H1 (cell line): ENCODE measurements around the gene PRKAR1B. TPM values are rescaled to one million over a fixed set of nuclear protein-coding genes. Genes with fewer than 3 reads are reported as not detected.

Experiments used
- CTCF ChIA-PET: fragments of 300-600 bp; sonication (Branson Sonifier 250); formaldehyde crosslinking; loops from one replicate; lab custom pipeline; 2021; ENCODE audit not compliant: partially characterized antibody; lab: Charles Lee
- POLR2A ChIA-PET: fragments of 300-600 bp; sonication (Branson Sonifier 250); formaldehyde crosslinking; loops from one replicate; lab custom pipeline; 2021; ENCODE audit warnings: inconsistent platforms; ENCODE audit not compliant: partially characterized antibody; lab: Charles Lee
- DNase-seq, 2 experiments: peaks; one replicate each; pipeline versions ENCODE4 v3.0.0 to v3.0.0-alpha.2; 2010 to 2022; ENCODE audit warnings: low spot score in 2 of 2, low read depth in 1 of 2, mixed read lengths in 1 of 2
- FAIRE-seq: peaks from 2 replicates; lab custom pipeline; 2011; peaks lifted over from hg19 to GRCh38; lab: Jason Lieb, UNC
- H2AFZ ChIP-seq: 2 replicates; pipeline ENCODE4 v1.8.1; 2012; ENCODE audit warnings: low read length, inconsistent platforms
- H2AK5ac ChIP-seq: 2 replicates; pipeline ENCODE4 v1.6.1; 2013; ENCODE audit warnings: low read depth, low read length
- H2BK120ac ChIP-seq: replicated peaks from 2 replicates; pipeline ENCODE3; 2013; ENCODE audit warnings: low read depth, low read length, inconsistent platforms
- H2BK12ac ChIP-seq: 2 replicates; pipeline ENCODE4 v1.6.1; 2013; ENCODE audit warnings: low read depth, low read length
- H2BK15ac ChIP-seq: 2 replicates; pipeline ENCODE4 v1.6.1; 2013; ENCODE audit warnings: low read length
- H2BK20ac ChIP-seq: 2 replicates; pipeline ENCODE4 v1.6.1; 2013; ENCODE audit warnings: low read length
- H2BK5ac ChIP-seq: 2 replicates; pipeline ENCODE4 v1.6.1; 2013; ENCODE audit warnings: low read depth, low read length
- H3K14ac ChIP-seq: 2 replicates; pipeline ENCODE4 v1.6.1; 2013; ENCODE audit warnings: inconsistent platforms; ENCODE audit not compliant: insufficient read length
- H3K18ac ChIP-seq: 2 replicates; pipeline ENCODE4 v1.6.1; 2013; ENCODE audit warnings: low read length; ENCODE audit errors: extremely low read depth
- H3K23ac ChIP-seq: 2 replicates; pipeline ENCODE4 v1.6.1; 2013; ENCODE audit warnings: inconsistent platforms; ENCODE audit not compliant: insufficient read length
- H3K23me2 ChIP-seq: 2 replicates; pipeline ENCODE4 v1.6.1; 2013; ENCODE audit warnings: low read depth, low read length
- H3K27ac ChIP-seq: 2 replicates; pipeline ENCODE4 v1.6.1; 2011; ENCODE audit warnings: low read depth, low read length, inconsistent platforms
- H3K27me3 ChIP-seq, 4 experiments: replicated peaks in 1 of 4; 1 replicate in 1 of 4; 2 replicates in 3 of 4; pipeline versions ENCODE4 v1.6.1 to v1.8.1; 2011 to 2013; ENCODE audit warnings: low read length in 3 of 4, mild to moderate bottlenecking in 3 of 4, inconsistent platforms in 2 of 4, mixed read lengths in 2 of 4, moderate library complexity in 1 of 4; ENCODE audit not compliant: control insufficient read depth in 3 of 4, insufficient read depth in 3 of 4; ENCODE audit errors: extremely low read depth in 1 of 4
- H3K36me3 ChIP-seq, 4 experiments: 2 replicates each; pipeline versions ENCODE4 v1.6.1 to v1.8.1; 2011 to 2013; ENCODE audit warnings: mild to moderate bottlenecking in 4 of 4, low read length in 3 of 4, moderate library complexity in 2 of 4, control low read depth in 1 of 4, inconsistent platforms in 1 of 4; ENCODE audit not compliant: insufficient read depth in 4 of 4, control insufficient read depth in 2 of 4
- H3K4ac ChIP-seq: replicated peaks from 2 replicates; pipeline ENCODE3; 2013; ENCODE audit warnings: low read length, low read depth, mixed read lengths, inconsistent platforms; ENCODE audit not compliant: insufficient read length
- H3K4me1 ChIP-seq, 4 experiments: replicated peaks in 1 of 4; 1 replicate in 1 of 4; 2 replicates in 3 of 4; pipeline versions ENCODE4 v1.6.1 to v1.8.1; 2011 to 2013; ENCODE audit warnings: low read length in 3 of 4, inconsistent platforms in 2 of 4, mixed read lengths in 1 of 4; ENCODE audit not compliant: insufficient read depth in 4 of 4, control insufficient read depth in 3 of 4
- H3K4me2 ChIP-seq, 2 experiments: 2 replicates each; pipeline versions ENCODE4 v1.6.1 to v1.8.1; 2011 to 2013; ENCODE audit warnings: low read depth in 2 of 2, low read length in 2 of 2, control low read depth in 1 of 2, inconsistent platforms in 1 of 2, mild to moderate bottlenecking in 1 of 2; ENCODE audit not compliant: insufficient read depth in 1 of 2
- H3K4me3 ChIP-seq, 4 experiments: fragments of 200-600, 300-600 bp in 1 of 4; sonication (generic), shearing (Covaris generic), sonication (Bioruptor Twin) in 1 of 4; 2 replicates each; pipeline versions ENCODE4 v1.5.1 to v1.8.1; 2011 to 2016; ENCODE audit warnings: low read length in 4 of 4, low read depth in 3 of 4, control low read depth in 2 of 4, inconsistent platforms in 2 of 4, mild to moderate bottlenecking in 2 of 4, mixed read lengths in 1 of 4, moderate library complexity in 1 of 4; ENCODE audit not compliant: insufficient read depth in 2 of 4; ENCODE audit errors: extremely low read depth in 1 of 4
- H3K56ac ChIP-seq: replicated peaks from 2 replicates; pipeline ENCODE3; 2013; ENCODE audit warnings: low read depth, mild to moderate bottlenecking, mixed read lengths, low read length, inconsistent platforms; ENCODE audit not compliant: insufficient read length
- H3K79me1 ChIP-seq: 2 replicates; pipeline ENCODE4 v1.6.1; 2013; ENCODE audit warnings: low read depth, low read length, control low read depth
- H3K79me2 ChIP-seq, 2 experiments: 2 replicates each; pipeline versions ENCODE4 v1.6.1 to v1.8.1; 2012 to 2013; ENCODE audit warnings: low read length in 2 of 2, mild to moderate bottlenecking in 2 of 2, inconsistent platforms in 1 of 2; ENCODE audit not compliant: insufficient read depth in 2 of 2, control insufficient read depth in 1 of 2
- H3K9ac ChIP-seq, 4 experiments: replicated peaks in 1 of 4; 1 replicate in 1 of 4; 2 replicates in 3 of 4; pipeline versions ENCODE4 v1.6.1 to v1.8.1; 2011 to 2013; ENCODE audit warnings: low read depth in 3 of 4, low read length in 3 of 4, control low read depth in 2 of 4, mild to moderate bottlenecking in 2 of 4, moderate library complexity in 2 of 4, inconsistent platforms in 1 of 4; ENCODE audit errors: extremely low read depth in 1 of 4
- H3K9me3 ChIP-seq, 2 experiments: 2 replicates each; pipeline versions ENCODE4 v1.6.1 to v1.8.1; 2012 to 2013; ENCODE audit warnings: mild to moderate bottlenecking in 2 of 2, moderate library complexity in 2 of 2, control low read depth in 1 of 2, inconsistent platforms in 1 of 2, low read depth in 1 of 2, low read length in 1 of 2, mixed read lengths in 1 of 2; ENCODE audit not compliant: insufficient read depth in 2 of 2
- H4K20me1 ChIP-seq, 2 experiments: replicated peaks in 1 of 2; 2 replicates each; pipeline versions ENCODE3 to v1.8.1; 2011 to 2013; ENCODE audit warnings: inconsistent platforms in 2 of 2, low read length in 2 of 2, mild to moderate bottlenecking in 1 of 2; ENCODE audit not compliant: insufficient read depth in 2 of 2, control insufficient read depth in 1 of 2
- H4K5ac ChIP-seq: 2 replicates; pipeline ENCODE4 v1.6.1; 2013; ENCODE audit warnings: low read length, low read depth, mixed read lengths, inconsistent platforms; ENCODE audit not compliant: insufficient read length
- H4K8ac ChIP-seq: 2 replicates; pipeline ENCODE4 v1.8.0; 2013; ENCODE audit warnings: mild to moderate bottlenecking, moderate library complexity, low read length, inconsistent platforms; ENCODE audit not compliant: insufficient read depth; ENCODE audit errors: extremely low read depth
- H4K91ac ChIP-seq: replicated peaks from 2 replicates; pipeline ENCODE3; 2013; ENCODE audit warnings: low read length, mixed read lengths, inconsistent platforms; ENCODE audit not compliant: insufficient read length
- EP300 ChIP-seq, 2 experiments: IDR thresholded peaks; 1 replicate in 1 of 2; 2 replicates in 1 of 2; pipeline ENCODE4 v1.6.1; 2011 to 2012; ENCODE audit warnings: low read depth in 2 of 2, low read length in 2 of 2, mild to moderate bottlenecking in 2 of 2, borderline replicate concordance in 1 of 2, inconsistent platforms in 1 of 2, moderate library complexity in 1 of 2
- HDAC2 ChIP-seq, 2 experiments: fragments of 300-600 bp in 1 of 2; sonication (generic) in 1 of 2; IDR thresholded peaks; 2 replicates each; pipeline ENCODE4 v1.6.1; 2011 to 2012; ENCODE audit warnings: low read depth in 2 of 2, low read length in 2 of 2, mild to moderate bottlenecking in 2 of 2, moderate library complexity in 2 of 2, borderline replicate concordance in 1 of 2, inconsistent platforms in 1 of 2
- POU5F1 ChIP-seq: IDR thresholded peaks from 2 replicates; pipeline ENCODE4 v1.6.1; 2011; ENCODE audit warnings: low read depth, mild to moderate bottlenecking, low read length, moderate library complexity
- TAF1 ChIP-seq: IDR thresholded peaks from 2 replicates; pipeline ENCODE4 v1.6.1; 2011; ENCODE audit warnings: mild to moderate bottlenecking, low read depth, low read length
- WGBS, 2 experiments: shearing (Covaris generic) in 1 of 2; methylation state at CpG; one replicate each; pipeline versions ENCODE4 v1.1.6 to v1.1.7; 2013 to 2015; ENCODE audit warnings: low lambda C conversion rate in 2 of 2, mixed read lengths in 2 of 2, inconsistent platforms in 1 of 2, low coverage in 1 of 2, missing lambda C conversion rate in 1 of 2; ENCODE audit not compliant: insufficient replicate concordance in 2 of 2, insufficient coverage in 1 of 2, insufficient read length in 1 of 2; ENCODE audit errors: extremely low coverage in 1 of 2, missing lambda C conversion rate in 1 of 2; 5-methylcytosine and 5-hydroxymethylcytosine counted together
- polyA plus RNA-seq, 7 experiments: library from polyadenylated mRNA; depleted of rRNA in 3 of 7; stranded (reverse) in 5 of 7; unstranded in 2 of 7; fragments of >200 nt in 5 of 7; fragments of 200-250 nt in 2 of 7; gene quantifications; 1 replicate in 5 of 7; 2 replicates in 1 of 7; 4 replicates in 1 of 7; pipeline versions ENCODE4 v1.2.1 to v1.2.3, GENCODE V29; 2011 to 2013; ENCODE audit warnings: missing spikeins in 2 of 7, mixed read lengths in 2 of 7
- total RNA-seq: library from RNA; stranded (reverse); fragmentation: NEBNext Ultra II Directional; extraction: Animal tissue kit (Norgen Biotek cat#: 25700); gene quantifications from 2 replicates; pipeline ENCODE4 v1.2.1, GENCODE V29; 2021

The PRKAR1B gene
- total and polyA plus RNA-seq, 2 of the 8 experiments (the other 6 are each of a cell fraction or from before 2014, with no cell fraction given): 12.3 to 55.7 TPM

DNA sequence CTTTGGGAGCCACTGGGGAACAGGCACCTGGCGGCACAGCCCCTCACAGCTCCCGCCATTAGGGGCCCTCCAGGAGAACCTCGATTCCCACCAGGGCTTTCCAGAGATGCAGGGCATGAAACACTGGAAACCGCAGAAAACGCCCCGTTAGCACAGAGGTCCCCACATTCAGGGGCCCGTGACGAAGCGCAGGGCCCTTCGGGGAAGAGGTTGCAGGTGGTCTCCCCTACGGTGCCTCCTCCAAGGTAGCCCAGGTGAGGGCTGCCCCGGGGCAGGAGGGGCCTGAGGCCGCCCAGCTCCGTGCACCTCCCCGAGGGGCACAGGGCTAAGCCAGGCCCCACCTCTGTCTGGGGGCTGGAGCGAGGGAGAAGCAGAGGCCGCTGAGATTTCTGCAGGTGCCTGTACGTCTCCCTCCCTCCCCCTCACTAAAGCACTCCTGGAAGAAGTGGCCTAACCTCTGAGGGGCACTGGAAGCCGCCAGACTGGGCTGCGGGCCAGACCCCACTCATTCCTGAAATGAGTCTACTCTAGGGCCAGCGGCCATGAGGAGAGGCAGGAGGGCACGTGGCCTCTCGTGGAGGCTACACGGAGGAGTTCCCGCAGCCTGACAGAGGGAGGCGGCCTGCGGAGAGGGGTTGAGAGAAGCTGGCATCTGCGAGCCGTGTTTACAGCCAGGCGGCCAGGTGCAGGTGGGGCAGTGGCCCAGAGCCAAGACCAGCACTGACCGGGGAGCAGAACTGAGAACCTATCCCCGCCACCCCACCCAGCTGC lies 214.4 kb downstream of the PRKAR1B start:
- H3K4me3 ChIP-seq: no peak overlapping the region
- peaks cover 7 to 14% of the 10 kb centered on the region in 2 experiments for H4K20me1 ChIP-seq
- no peak overlapping the region for H3K4ac ChIP-seq
- peak overlapping the region; percentile 53; the same call in 1 of the 2 replicates for H2AK5ac ChIP-seq
- FAIRE-seq (no peak), DNase-seq (no peak)
- H3K4me2 ChIP-seq: no peak overlapping the region
- POLR2A ChIA-PET: interaction anchor here (0.8 to 1.4 kb wide), 5 partner anchors 11 to 224 kb away, joined by 3 read pairs; no protein-coding TSS in a partner anchor
- TF ChIP-seq POU5F1 (no peak), EP300 (IDR thresholded peaks at IDR 0.05; ENCODE audit: borderline replicate concordance in 1 of 2, low read depth in 2 of 2, low read length in 2 of 2) (no peak), TAF1 (no peak), HDAC2 (IDR thresholded peaks at IDR 0.05; ENCODE audit: borderline replicate concordance in 1 of 2, low read depth in 2 of 2, low read length in 2 of 2) (no peak)
- H4K91ac ChIP-seq: peak overlapping the region; percentile 0
- H2BK120ac ChIP-seq: no peak overlapping the region
- H3K56ac ChIP-seq: no peak overlapping the region
- peaks cover 1% of the 10 kb centered on the region; the same call in 1 of the 2 replicates for H3K23me2 ChIP-seq
- H2BK15ac ChIP-seq: no peak overlapping the region
- peak overlapping the region; percentile 83 for H4K8ac ChIP-seq
- no peaks in the 10 kb centered on the region; the same call in none of the 2 replicates for H3K79me1 ChIP-seq
- H3K36me3 ChIP-seq: peaks cover 0 to 16% (median 6%) of the 10 kb centered on the region in 4 experiments; a peak in 4 of 8 replicates
- no peak overlapping the region for H3K27ac ChIP-seq
- H3K18ac ChIP-seq: no peak overlapping the region; the same call in 1 of the 2 replicates
- H4K5ac ChIP-seq: no peak overlapping the region
- H3K4me1 ChIP-seq: peaks cover 6 to 35% (median 15%) of the 10 kb centered on the region in 4 experiments
- no peak overlapping the region for H2AFZ ChIP-seq
- H3K23ac ChIP-seq: no peak overlapping the region
- 0 out of 7 replicates have a peak, but pooled peaks cover 0 to 3% (median 0%) of the 10 kb centered on the region in 4 experiments for H3K27me3 ChIP-seq
- CTCF ChIA-PET: interaction anchor here (0.7 to 2.0 kb wide), 4 partner anchors 12 to 191 kb away, joined by 3 to 7 read pairs (median 4); no protein-coding TSS in a partner anchor
- no peaks in the 10 kb centered on the region for H3K9me3 ChIP-seq
- no peak overlapping the region for H2BK12ac ChIP-seq
- no peak overlapping the region for H3K14ac ChIP-seq
- peak overlapping the region; percentile 60; the same call in 1 of the 2 replicates for H2BK5ac ChIP-seq
- H3K9ac ChIP-seq: no peak overlapping the region
- no peak overlapping the region for H2BK20ac ChIP-seq
- WGBS, 2 experiments: 90% methylated on average over 32 of the region's 32 CpGs; no CpG with 5 or more reads in 1 of the 2 experiments
- H3K79me2 ChIP-seq: peaks cover 0 to 50% of the 10 kb centered on the region in 2 experiments; a peak in 3 of 4 replicates
